Activated T-helper 1 cell treated with Interleukin-2 at 50 U/mL for 16 hours (primary cell): Measurements from ENCODE around the gene SPATC1L.
"Not testable (repeated sequence)": the region's sequence is repeated elsewhere in the genome, so short reads cannot be mapped to it uniquely, and the experiment has no call there.

Experiments used
- DNase-seq: peaks from one replicate; pipeline ENCODE4 v3.0.0-alpha.2; 2020; ENCODE audit warnings: low read depth

The SPATC1L gene

DNA sequence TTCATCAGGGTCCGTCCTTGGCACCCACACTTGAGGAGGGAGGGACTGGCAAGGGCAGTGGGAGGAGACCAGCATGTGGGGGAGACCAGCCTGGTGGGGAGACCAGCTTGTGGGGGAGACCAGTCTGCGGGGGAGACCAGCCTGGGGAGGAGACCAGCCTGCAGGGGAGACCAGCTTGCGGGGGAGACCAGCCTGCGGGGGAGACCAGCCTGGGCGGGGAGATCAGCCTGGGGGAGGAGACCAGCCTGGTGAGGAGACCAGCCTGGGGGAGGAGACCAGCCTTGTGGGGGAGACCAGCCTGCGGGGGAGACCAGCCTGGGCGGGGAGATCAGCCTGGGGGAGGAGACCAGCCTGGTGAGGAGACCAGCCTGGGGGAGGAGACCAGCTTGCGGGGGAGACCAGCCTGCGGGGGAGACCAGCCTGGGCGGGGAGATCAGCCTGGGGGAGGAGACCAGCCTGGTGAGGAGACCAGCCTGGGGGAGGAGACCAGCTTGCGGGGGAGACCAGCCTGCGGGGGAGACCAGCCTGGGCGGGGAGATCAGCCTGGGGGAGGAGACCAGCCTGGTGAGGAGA is 836 bp downstream of the SPATC1L start:
- not testable (repeated sequence) for DNase-seq

DNA sequence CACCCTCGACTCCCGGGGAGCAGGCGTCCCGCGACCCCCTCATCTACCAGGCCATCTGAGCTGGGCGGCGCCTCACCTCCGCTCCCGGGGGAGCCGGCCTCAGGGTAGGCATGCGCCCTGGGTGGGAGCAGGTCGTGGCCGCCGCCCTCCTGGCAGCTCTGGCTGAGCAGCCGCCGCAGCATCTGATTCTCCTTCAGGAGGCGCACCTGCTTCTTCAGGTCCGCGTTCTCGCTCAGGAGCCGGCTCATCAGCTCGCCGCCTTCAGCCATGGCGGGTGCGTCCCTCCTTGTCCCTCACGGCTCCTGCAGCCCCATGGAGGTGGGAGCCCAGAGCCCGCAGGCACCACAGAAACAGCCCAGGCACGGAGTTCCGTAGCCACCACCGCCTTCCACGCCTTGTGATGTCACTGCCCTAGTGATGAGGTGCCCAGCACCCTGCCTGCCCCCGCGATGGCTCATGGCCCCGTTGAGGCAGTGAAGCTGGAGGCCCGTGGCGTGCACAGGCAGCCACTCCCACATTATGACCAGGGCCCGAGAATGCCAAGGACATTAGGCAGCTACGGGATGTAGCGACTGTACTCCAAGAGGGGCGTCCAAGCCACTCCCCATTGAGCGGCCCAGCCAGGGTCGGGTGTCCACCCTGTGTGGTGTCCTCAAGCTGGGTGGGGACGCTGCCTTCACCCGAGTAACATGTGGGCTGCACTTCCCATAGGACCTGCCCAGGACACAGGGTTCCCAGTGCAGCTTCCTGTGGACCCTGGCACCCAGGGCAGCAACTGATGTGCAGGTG is 1.5 kb downstream of the SPATC1L start:
- no peak for DNase-seq

DNA sequence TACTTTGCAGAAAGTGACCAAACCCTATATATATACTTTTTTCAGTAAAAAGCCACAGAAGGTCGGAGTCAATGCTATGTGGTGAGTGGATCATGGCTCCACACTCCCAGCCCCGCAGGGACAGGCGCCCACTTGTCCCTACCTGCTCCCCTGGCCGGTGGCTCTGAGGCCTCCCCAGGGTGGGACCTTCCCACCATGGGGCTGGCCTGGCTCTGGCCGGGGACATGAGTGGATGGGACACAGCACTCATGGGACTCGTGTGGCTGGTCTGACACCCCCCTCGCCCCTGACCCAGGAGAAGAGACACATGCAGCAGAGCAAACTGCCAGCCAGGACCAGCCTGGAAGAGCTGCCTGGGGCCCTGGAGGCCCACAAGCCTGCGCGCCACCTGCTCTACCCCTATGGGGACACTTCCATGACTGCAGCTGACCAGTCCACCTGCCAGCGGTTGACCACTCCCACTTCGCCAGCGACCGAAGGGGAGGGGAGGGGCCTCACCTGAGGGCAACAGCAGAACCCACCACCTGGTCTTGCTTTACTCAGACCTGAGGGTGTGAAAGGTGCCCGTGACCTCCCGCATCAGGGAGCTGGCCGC is 2.2 kb downstream of the SPATC1L start:
- no peak for DNase-seq

DNA sequence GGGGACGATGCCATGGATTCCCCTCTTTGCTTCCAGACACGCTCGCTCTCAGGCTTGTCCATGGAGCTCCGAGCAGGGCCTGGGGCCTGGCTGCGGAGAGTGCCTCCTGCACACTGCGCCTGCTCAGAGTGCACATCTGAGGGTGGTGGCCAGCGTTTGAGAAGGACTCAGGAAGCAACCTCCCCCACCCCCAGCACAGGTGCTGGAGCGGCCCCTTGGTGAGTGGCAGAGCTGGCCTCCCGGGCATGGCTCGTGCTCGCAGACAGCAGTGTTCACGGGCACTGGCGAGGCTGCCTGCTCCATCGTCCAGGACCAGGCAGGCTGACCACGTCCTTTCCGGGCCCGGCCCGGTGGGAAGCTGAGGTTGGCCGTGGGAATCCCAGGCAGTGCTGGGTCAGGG is 2.8 kb downstream of the SPATC1L start:
- DNase-seq, result no peak

DNA sequence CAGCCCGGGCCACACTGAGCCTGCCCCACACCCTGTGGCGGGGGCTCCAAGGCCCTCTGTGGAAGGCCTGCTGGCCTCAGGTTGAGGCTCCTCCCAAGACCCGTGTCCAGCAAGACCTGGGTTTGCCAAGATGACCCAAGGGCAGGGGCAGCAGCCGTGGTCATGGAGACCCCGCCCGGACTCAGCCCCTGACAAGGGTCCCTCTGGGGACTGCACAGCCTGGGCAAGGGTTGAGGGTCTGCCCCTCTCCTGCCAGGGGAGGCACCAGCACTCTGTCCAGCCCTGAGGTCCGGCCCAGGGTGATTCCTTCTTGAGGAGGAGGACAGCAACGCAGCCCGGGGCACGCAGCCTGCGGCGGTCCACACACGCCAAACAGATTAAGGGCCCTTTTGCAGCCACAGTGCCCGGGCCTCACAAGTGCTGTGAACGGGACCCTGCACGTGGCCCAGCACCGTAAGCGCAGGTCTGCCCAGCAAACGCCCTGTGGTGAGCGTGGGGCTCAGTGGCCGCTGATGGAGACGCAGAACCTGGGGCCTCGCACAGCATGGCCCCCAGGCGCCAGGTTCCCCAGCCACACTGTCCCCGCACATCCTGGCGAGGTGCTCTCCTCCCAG is 3.4 kb downstream of the SPATC1L start:
- no peak for DNase-seq

GRCh38 chr21:46180079-46180722 is 4.1 kb downstream of the SPATC1L start:
- DNase-seq, result no peak

GRCh38 chr21:46179708-46180078 is 4.6 kb downstream of the SPATC1L start:
- no peak for DNase-seq

DNA sequence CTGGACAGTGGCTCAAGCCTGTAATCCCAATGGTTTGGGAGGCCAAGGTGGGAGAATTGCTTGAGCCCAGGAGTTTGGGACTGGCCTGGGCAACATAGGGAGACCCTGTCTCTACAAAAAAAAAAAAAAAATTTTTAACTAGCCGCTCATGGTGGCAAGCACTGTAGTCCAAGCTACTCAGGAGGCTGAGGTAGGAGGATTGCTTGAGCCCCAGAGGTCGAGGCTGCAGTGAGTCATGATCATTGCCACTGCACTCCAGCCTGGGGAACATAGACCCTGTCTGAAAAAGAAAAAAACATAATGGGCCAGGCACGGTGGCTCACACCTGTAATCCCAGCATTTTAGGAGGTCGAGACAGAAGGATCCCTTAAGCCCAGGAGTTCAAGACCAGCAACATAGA is 5.3 kb downstream of the SPATC1L start:
- DNase-seq, result no peak

GRCh38 chr21:46176443-46177129 is 7.7 kb downstream of the SPATC1L start:
- not testable (repeated sequence) for DNase-seq

- no peak for DNase-seq
Observed at GRCh38 chr21:46173573-46173972, 10.7 kb downstream of the SPATC1L start.

GRCh38 chr21:46172863-46173528 is 11.3 kb downstream of the SPATC1L start:
- DNase-seq, result no peak

DNA sequence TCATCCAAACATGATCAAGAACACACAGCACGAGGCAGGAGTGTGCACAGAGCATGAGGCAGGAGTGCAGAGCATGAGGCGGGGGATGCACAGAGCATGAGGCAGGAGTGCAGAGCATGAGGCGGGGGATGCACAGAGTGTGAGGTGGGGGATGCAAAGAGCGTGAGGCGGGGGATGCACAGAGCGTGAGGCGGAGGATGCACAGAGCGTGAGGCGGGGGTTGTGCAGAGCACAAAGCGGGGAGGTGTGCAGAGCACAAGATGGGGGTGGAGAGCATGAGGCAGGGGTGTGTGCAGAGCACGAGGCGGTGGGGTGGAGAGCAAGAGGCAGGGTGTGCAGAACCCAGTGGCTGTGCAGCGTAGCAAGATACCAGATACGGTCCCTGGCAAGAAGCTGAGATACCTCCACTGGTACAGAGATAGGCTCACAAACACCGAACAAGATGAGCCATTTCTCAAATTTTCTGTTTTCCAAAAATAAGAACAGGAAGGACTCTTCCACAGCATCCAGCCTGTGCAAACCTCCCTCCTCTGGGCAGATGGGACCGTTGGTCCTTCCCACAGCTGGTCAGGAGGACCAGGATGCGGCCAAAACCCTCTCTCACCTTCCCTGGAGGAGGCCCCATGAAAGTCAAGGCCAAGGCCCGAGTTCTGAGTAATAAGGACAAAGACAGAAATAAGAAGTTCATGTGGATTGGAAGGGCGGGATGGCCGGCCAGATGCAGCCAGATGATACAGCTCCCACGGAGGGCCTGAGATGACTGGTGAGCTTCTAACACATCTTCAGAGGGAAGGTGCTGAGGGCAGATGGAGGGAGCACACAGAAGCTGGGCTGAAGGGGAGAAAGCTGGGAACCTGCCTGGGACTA is 12.0 kb downstream of the SPATC1L start:
- DNase-seq, result no peak

GRCh38 chr21:46171585-46171984 is 12.7 kb downstream of the SPATC1L start:
- no peak for DNase-seq

- DNase-seq, result peak; percentile 18
Observed at GRCh38 chr21:46170436-46171193, 13.6 kb downstream of the SPATC1L start.

DNA sequence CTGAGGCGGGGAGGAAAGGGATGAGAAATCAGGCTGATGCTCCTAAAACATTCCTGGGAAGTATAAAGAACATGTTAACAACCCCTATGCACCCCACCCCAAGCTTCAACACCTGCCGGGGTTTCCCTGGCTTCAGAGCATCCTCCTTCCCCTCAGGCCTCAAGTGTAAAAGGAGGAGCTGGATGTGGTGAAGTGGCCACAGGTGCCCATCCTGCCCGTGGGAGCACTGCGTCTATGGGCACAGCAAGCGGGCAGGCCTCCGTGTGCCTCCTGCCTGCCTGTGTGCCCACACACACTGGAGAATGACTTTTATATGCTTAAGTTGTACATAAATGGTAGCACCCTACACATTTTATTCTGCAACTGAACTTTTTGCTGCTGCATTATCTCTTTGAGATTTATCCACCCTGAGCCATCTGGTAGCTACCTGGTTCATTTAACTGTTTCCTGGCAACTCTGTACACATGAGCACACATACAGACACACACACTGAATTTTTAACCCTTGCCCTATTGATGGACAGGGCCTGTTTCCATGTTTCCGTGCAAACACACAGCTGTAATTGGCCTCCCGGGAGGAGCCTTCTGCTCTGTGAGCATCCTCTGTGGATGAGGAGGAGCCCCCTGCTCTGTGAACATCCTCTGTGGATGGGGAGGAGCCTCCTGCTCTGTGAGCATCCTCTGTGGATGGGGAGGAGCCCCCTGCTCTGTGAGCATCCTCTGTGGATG is 15.4 kb downstream of the SPATC1L start:
- no peak for DNase-seq

- no peak for DNase-seq
Observed at GRCh38 chr21:46168238-46168637, 16.0 kb downstream of the SPATC1L start.

GRCh38 chr21:46165098-46165497 is 19.2 kb downstream of the SPATC1L start:
- DNase-seq, result no peak

DNA sequence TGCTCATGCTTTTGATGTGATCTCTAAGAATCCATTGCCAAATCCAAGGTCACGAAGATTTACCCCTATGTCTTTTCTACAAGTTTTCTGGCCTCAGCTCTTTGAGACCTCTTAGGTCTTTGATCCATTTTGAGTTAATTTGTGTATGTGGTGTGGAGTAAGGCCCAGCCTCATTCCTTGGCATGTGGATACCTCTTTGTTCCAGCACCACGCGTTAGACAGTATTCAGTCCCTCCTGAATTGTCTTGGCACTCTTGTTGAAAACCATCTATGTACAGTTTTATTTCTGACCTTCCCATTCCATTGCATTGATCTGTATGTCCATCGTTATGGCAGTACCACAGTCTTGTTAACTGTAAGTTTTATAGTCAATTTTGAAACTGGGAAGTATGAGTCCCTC is 20.9 kb downstream of the SPATC1L start:
- DNase-seq, result no peak
